ENCODE data around the gene RREB1. TPM values are rescaled to one million over a fixed set of nuclear protein-coding genes. Genes with fewer than 3 reads are reported as not detected.

The RREB1 gene
- total and polyA plus RNA-seq, 2 experiments from 2014 or later, result 8.5 to 25.5 TPM

- H2AFZ ChIP-seq, result no peak overlapping the region
- no peaks in the 10 kb centered on the region for H3K79me2 ChIP-seq (replicated peaks; ENCODE audit: insufficient read depth)
- TF ChIP-seq EZH2phosphoT487 (IDR thresholded peaks at IDR 0.05; ENCODE audit: unreplicated experiment), result no peak
- no peak for TF ChIP-seq POLR2AphosphoS5 (IDR thresholded peaks at IDR 0.05; ENCODE audit: low read depth)
- no peak for TF ChIP-seq ETS1 (IDR thresholded peaks at IDR 0.05)
- no peak for TF ChIP-seq CTCF (conservative IDR thresholded peaks at IDR 0.05; ENCODE audit: low read depth in 2 of 2)
- no peak for TF ChIP-seq NANOG (IDR thresholded peaks at IDR 0.05; ENCODE audit: borderline replicate concordance)
- TF ChIP-seq JUNB (IDR thresholded peaks at IDR 0.05; ENCODE audit: unreplicated experiment), result no peak
- no peak for TF ChIP-seq STAT1 (IDR thresholded peaks at IDR 0.05; ENCODE audit: unreplicated experiment)
- no peak for TF ChIP-seq ZNF462 (CRISPR knock-in tag; IDR thresholded peaks at IDR 0.05)
- TF ChIP-seq ZNF114 (CRISPR knock-in tag; IDR thresholded peaks at IDR 0.05), result no peak
- TF ChIP-seq ZNF331 (CRISPR knock-in tag; IDR thresholded peaks at IDR 0.05; ENCODE audit: low read depth), result no peak
- TF ChIP-seq CREB1 (CRISPR knock-in tag; IDR thresholded peaks at IDR 0.05; ENCODE audit: low read depth), result no peak
- TF ChIP-seq REST (IDR thresholded peaks at IDR 0.05; ENCODE audit: unreplicated experiment), result no peak
- TF ChIP-seq EZH2 (IDR thresholded peaks at IDR 0.05; ENCODE audit: low read depth, unreplicated experiment), result no peak
- H3K4me1 ChIP-seq (ENCODE audit: insufficient read depth), result peaks cover 22% of the 10 kb centered on the region
- no peaks in the 10 kb centered on the region for H3K27me3 ChIP-seq (ENCODE audit: insufficient read depth)
- Mint-ChIP-seq H3K4me3 (peak overlapping the region; percentile 56; the same call in 2 of the 3 replicates), H3K9me3 (no peaks in the 10 kb centered on the region; the same call in 2 of the 3 replicates), H3K27me3 (ENCODE audit: insufficient read depth, low read depth, poor library complexity) (peaks cover 14% of the 10 kb centered on the region), H3K4me1 (peaks cover 28% of the 10 kb centered on the region), H3K36me3 (ENCODE audit: low read depth) (no peaks in the 10 kb centered on the region), H3K27ac (no peak overlapping the region)
- DNase-seq (ENCODE audit: low spot score) (no peak), ATAC-seq (no peak)
- no peaks in the 10 kb centered on the region for H4K20me1 ChIP-seq (replicated peaks; ENCODE audit: insufficient read depth)
- H3K27ac ChIP-seq (ENCODE audit: low read depth), result no peak overlapping the region
- no peaks in the 10 kb centered on the region for H3F3A ChIP-seq (replicated peaks; ENCODE audit: low read depth)
- H3K4me2 ChIP-seq, result peak overlapping the region; percentile 25
- H3K9me2 ChIP-seq (ENCODE audit: insufficient read depth), result no peaks in the 10 kb centered on the region
- no peaks in the 10 kb centered on the region for H3K36me3 ChIP-seq (ENCODE audit: insufficient read depth)
- peak overlapping the region; percentile 1; the same call in 1 of the 2 replicates for H3K4me3 ChIP-seq
Observed at GRCh38 chr6:7087491-7087979, 20.2 kb upstream of the RREB1 start.

Measured in GM23338 (cell line).